NCI-H187 treated with DMSO at 0.1 percent for 48 hours (cell line): Measurements from ENCODE around the gene OR2F2.

ENCODE experiments used
- DNase-seq: peaks from one replicate; lab custom pipeline; 2025; lab: John Stamatoyannopoulos, UW

Gene OR2F2

GRCh38 chr7:143979998-143980397 lies 45.0 kb downstream of the OR2F2 start:
- no peak for DNase-seq

- no peak for DNase-seq
Measured at GRCh38 chr7:143980746-143981510, 45.9 kb downstream of the OR2F2 start.

- DNase-seq, result no peak
Measured at GRCh38 chr7:143983960-143984359, 48.9 kb downstream of the OR2F2 start.
